ENCODE results near the gene PI16.
"Not testable (repeated sequence)": the region's sequence is repeated elsewhere in the genome, so short reads cannot be mapped to it uniquely, and the experiment has no call there.

Gene PI16

DNA sequence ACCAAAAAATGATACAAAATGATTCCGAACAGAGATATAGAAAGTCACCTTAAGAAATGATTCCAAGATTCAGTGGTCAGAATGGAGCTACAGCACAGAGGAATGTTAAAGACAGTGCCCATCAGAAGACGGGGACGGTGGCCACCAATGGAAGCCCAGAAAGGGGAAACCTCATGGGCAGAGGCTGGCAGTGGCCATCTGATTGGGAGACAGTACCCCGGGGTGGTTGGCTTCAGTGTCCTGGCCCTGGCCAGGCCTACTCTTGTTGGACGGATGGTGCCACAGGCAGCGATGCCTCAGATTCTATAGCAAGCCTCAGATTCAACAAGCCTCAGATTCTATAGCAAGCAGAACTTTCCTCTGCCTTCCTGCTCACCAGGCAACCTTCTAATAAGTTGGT is 16.6 kb upstream of the PI16 start:
- no peak for ATAC-seq (ENCODE audit: low read depth)
- no peaks in the 10 kb centered on the region for H3K36me3 Mint-ChIP-seq
- no peaks in the 10 kb centered on the region for H3K4me1 Mint-ChIP-seq
- H3K9me3 Mint-ChIP-seq, result no peaks in the 10 kb centered on the region
- H3K27ac Mint-ChIP-seq, result no peak overlapping the region
- no peak for DNase-seq (ENCODE audit: low spot score in 2 of 2)
- H3K4me3 Mint-ChIP-seq, result no peak overlapping the region
- peaks cover 15% of the 10 kb centered on the region for H3K27me3 Mint-ChIP-seq

DNA sequence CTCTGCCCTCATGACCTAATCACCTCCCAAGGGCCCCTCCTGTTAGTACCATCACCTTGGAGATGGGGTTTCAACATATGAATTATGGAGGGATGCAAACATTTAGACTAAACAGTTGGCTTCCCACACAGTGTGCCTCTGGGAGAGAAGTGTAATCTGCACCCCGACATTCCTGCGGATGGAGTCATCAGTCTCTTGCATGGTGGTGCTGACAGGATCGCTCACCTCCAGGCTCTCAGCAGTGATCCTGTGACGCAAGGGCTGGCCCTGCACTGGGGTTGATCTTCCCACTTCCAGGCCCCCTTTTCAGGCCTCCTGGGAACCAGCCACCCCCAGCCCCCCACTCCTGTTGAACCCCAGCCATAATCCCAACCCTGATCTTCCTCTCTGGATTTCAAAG is 16.0 kb upstream of the PI16 start:
- Mint-ChIP-seq H3K4me1 (peaks cover 4% of the 10 kb centered on the region), H3K4me3 (no peak overlapping the region), H3K27me3 (peaks cover 15% of the 10 kb centered on the region), H3K36me3 (no peaks in the 10 kb centered on the region), H3K9me3 (no peaks in the 10 kb centered on the region), H3K27ac (no peak overlapping the region)
- DNase-seq (ENCODE audit: low spot score in 2 of 2) (no peak), ATAC-seq (ENCODE audit: low read depth) (no peak)

- not testable (repeated sequence) for H3K36me3 Mint-ChIP-seq; DNase-seq (ENCODE audit: low spot score in 2 of 2); H3K4me3 Mint-ChIP-seq; H3K4me1 Mint-ChIP-seq; ATAC-seq (ENCODE audit: low read depth); H3K27ac Mint-ChIP-seq; H3K9me3 Mint-ChIP-seq
- H3K27me3 Mint-ChIP-seq, result peaks cover 15% of the 10 kb centered on the region
Observed at GRCh38 chr6:36939005-36939404, 15.5 kb upstream of the PI16 start.

DNA sequence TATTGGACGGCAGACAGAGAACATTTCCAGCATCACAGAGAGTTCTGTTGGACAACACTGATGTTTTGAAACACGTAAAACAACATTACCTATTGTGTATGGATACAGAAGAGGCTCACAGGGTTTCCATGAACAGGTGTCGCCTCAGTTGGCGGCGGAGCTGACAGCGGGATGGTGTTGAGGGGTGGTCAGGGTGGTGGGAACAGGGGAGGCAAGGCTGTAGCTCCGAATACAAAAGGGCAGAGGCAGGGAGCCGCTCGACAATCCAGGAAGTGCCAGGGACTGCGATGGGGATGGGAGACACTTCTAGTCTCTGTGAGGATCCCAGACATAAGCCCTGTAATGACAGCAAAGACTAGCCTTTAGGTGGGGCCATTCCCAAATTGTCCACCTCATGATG is 14.5 kb upstream of the PI16 start:
- DNase-seq (ENCODE audit: low spot score in 2 of 2), result no peak
- Mint-ChIP-seq H3K36me3 (no peaks in the 10 kb centered on the region), H3K27me3 (peaks cover 15% of the 10 kb centered on the region), H3K9me3 (no peaks in the 10 kb centered on the region), H3K27ac (no peak overlapping the region), H3K4me3 (no peak overlapping the region), H3K4me1 (peaks cover 7% of the 10 kb centered on the region)
- no peak for ATAC-seq (ENCODE audit: low read depth)

- not testable (repeated sequence) for H3K9me3 Mint-ChIP-seq; DNase-seq (ENCODE audit: low spot score in 2 of 2); H3K4me1 Mint-ChIP-seq; H3K36me3 Mint-ChIP-seq; H3K4me3 Mint-ChIP-seq; ATAC-seq (ENCODE audit: low read depth); H3K27ac Mint-ChIP-seq
- peaks cover 14% of the 10 kb centered on the region for H3K27me3 Mint-ChIP-seq
Observed at GRCh38 chr6:36941561-36941960, 13.0 kb upstream of the PI16 start.

DNA sequence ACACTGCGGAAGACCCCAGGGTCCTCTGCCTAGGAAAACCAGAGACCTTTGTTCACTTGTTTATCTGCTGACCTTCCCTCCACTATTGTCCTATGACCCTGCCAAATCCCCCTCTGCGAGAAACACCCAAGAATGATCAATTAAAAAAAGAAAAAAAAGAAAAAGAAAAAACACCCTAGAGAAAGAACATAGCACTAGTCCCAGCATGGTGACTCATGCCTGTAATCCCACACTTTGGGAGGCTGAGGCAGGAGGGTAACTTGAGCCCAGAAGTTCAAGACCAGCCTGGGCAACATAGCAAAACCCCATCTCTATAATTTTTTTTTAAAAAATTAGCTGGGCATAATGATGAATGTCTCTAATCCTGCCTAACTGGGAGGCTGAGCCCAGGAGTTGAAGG is 12.2 kb upstream of the PI16 start:
- not testable (repeated sequence) for H3K27me3 Mint-ChIP-seq; H3K9me3 Mint-ChIP-seq; ATAC-seq (ENCODE audit: low read depth); H3K36me3 Mint-ChIP-seq; H3K4me3 Mint-ChIP-seq; H3K4me1 Mint-ChIP-seq; DNase-seq (ENCODE audit: low spot score in 2 of 2); H3K27ac Mint-ChIP-seq

DNA sequence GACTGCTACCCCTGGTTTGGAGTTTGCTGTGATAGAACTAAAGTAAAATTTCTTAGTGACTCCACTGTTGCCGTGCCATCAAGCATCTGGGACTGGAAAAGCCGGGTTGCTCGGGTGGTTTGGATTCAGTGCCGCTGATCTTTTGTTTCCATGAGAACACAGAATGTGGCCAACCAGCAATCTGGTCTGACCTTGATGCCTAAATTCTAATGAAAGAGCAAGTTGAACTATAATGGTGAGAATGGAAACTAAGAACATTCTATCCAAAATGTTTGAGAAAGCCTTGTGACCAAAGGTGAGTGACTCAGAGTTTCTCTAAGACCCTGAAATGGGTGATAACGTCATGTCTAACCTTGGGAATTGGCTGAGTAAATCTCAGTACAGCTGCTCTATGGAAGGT is 9.9 kb upstream of the PI16 start:
- no peak for DNase-seq (ENCODE audit: low spot score in 2 of 2)
- no peaks in the 10 kb centered on the region for H3K9me3 Mint-ChIP-seq
- no peak overlapping the region for H3K4me3 Mint-ChIP-seq
- ATAC-seq (ENCODE audit: low read depth), result no peak
- H3K27ac Mint-ChIP-seq, result no peak overlapping the region
- H3K27me3 Mint-ChIP-seq, result peaks cover 5% of the 10 kb centered on the region
- H3K4me1 Mint-ChIP-seq, result peaks cover 12% of the 10 kb centered on the region
- no peaks in the 10 kb centered on the region for H3K36me3 Mint-ChIP-seq

GRCh38 chr6:36945301-36945700 is 9.2 kb upstream of the PI16 start:
- Mint-ChIP-seq H3K36me3 (no peaks in the 10 kb centered on the region), H3K9me3 (no peaks in the 10 kb centered on the region), H3K27ac (no peak overlapping the region), H3K27me3 (peaks cover 2% of the 10 kb centered on the region), H3K4me1 (peaks cover 12% of the 10 kb centered on the region), H3K4me3 (no peak overlapping the region)
- no peak for DNase-seq (ENCODE audit: low spot score in 2 of 2)
- no peak for ATAC-seq (ENCODE audit: low read depth)

GRCh38 chr6:36946526-36946925 is 8.0 kb upstream of the PI16 start:
- no peak for DNase-seq (ENCODE audit: low spot score in 2 of 2)
- peaks cover 12% of the 10 kb centered on the region for H3K4me1 Mint-ChIP-seq
- H3K27me3 Mint-ChIP-seq, result no peaks in the 10 kb centered on the region
- no peak overlapping the region for H3K27ac Mint-ChIP-seq
- H3K4me3 Mint-ChIP-seq, result no peak overlapping the region
- H3K9me3 Mint-ChIP-seq, result no peaks in the 10 kb centered on the region
- no peaks in the 10 kb centered on the region for H3K36me3 Mint-ChIP-seq
- ATAC-seq (ENCODE audit: low read depth), result no peak

- Mint-ChIP-seq H3K27me3 (no peaks in the 10 kb centered on the region), H3K4me1 (peaks cover 12% of the 10 kb centered on the region)
- no peak for DNase-seq (ENCODE audit: low spot score in 2 of 2)
Observed at GRCh38 chr6:36947570-36948351, 6.8 kb upstream of the PI16 start.

GRCh38 chr6:36949076-36949475 is 5.5 kb upstream of the PI16 start:
- not testable (repeated sequence) for H3K4me3 Mint-ChIP-seq, H3K27ac Mint-ChIP-seq
- H3K4me1 Mint-ChIP-seq, result peaks cover 11% of the 10 kb centered on the region

More at GRCh38 chr6:36947570-36948351, 6.8 kb upstream of the PI16 start:
- H3K27ac Mint-ChIP-seq, result no peak overlapping the region
- peak; percentile 84 for ATAC-seq (ENCODE audit: low read depth)
- H3K4me3 Mint-ChIP-seq, result no peak overlapping the region
- no peaks in the 10 kb centered on the region for H3K9me3 Mint-ChIP-seq
- H3K36me3 Mint-ChIP-seq, result no peaks in the 10 kb centered on the region

GRCh38 chr6:36949636-36950035 is 4.9 kb upstream of the PI16 start:
- no peaks in the 10 kb centered on the region for H3K9me3 Mint-ChIP-seq
- no peak overlapping the region for H3K4me3 Mint-ChIP-seq
- no peaks in the 10 kb centered on the region for H3K36me3 Mint-ChIP-seq
- peak overlapping the region; percentile 3 for H3K27ac Mint-ChIP-seq
- H3K27me3 Mint-ChIP-seq, result no peaks in the 10 kb centered on the region
- H3K4me1 Mint-ChIP-seq, result peaks cover 12% of the 10 kb centered on the region
- no peak for DNase-seq (ENCODE audit: low spot score in 2 of 2)
- no peak for ATAC-seq (ENCODE audit: low read depth)

More at GRCh38 chr6:36949076-36949475, 5.5 kb upstream of the PI16 start:
- DNase-seq (ENCODE audit: low spot score in 2 of 2); H3K27me3 Mint-ChIP-seq; ATAC-seq (ENCODE audit: low read depth); H3K36me3 Mint-ChIP-seq; H3K9me3 Mint-ChIP-seq: not testable (repeated sequence)

- Mint-ChIP-seq H3K4me3 (peak overlapping the region; percentile 18), H3K9me3 (no peaks in the 10 kb centered on the region), H3K36me3 (no peaks in the 10 kb centered on the region), H3K27me3 (no peaks in the 10 kb centered on the region), H3K27ac (no peak overlapping the region), H3K4me1 (peaks cover 17% of the 10 kb centered on the region)
- DNase-seq (ENCODE audit: low spot score in 2 of 2), result no peak
- ATAC-seq (ENCODE audit: low read depth), result no peak
Observed at GRCh38 chr6:36953931-36954261, 642 bp upstream of the PI16 start.

- Mint-ChIP-seq H3K4me3 (no peak overlapping the region), H3K4me1 (peaks cover 14% of the 10 kb centered on the region), H3K27me3 (no peaks in the 10 kb centered on the region), H3K27ac (no peak overlapping the region), H3K36me3 (no peaks in the 10 kb centered on the region), H3K9me3 (no peaks in the 10 kb centered on the region)
- no peak for DNase-seq (ENCODE audit: low spot score in 2 of 2)
- no peak for ATAC-seq (ENCODE audit: low read depth)
Observed at GRCh38 chr6:36955136-36955535, 598 bp downstream of the PI16 start.
